Stimulated activated CD8-positive, alpha-beta memory T cell treated with anti-CD3 and anti-CD28 coated beads, Interleukin-7, amount 100 ng/mL, for 24 hours (primary cell): Measurements from ENCODE around the gene PIGH.
"Not testable (repeated sequence)": the region's sequence is repeated elsewhere in the genome, so short reads cannot be mapped to it uniquely, and the experiment has no call there.

Source experiments
- DNase-seq: peaks from one replicate; pipeline ENCODE4 v3.0.0-alpha.2; 2020; ENCODE audit warnings: low read depth

PIGH gene

GRCh38 chr14:67609642-67610310 lies 9.7 kb upstream of the PIGH start:
- DNase-seq, result no peak

- no peak for DNase-seq
Measured at GRCh38 chr14:67607646-67608045, 7.6 kb upstream of the PIGH start.

- no peak for DNase-seq
Measured at GRCh38 chr14:67602995-67603545, 3.0 kb upstream of the PIGH start.

- no peak for DNase-seq
Measured at GRCh38 chr14:67602076-67602475, 2.0 kb upstream of the PIGH start.

GRCh38 chr14:67600562-67600974 lies 500 bp upstream of the PIGH start:
- DNase-seq, result not testable (repeated sequence)

GRCh38 chr14:67595392-67595791 lies 4.7 kb downstream of the PIGH start:
- no peak for DNase-seq

- not testable (repeated sequence) for DNase-seq
Measured at GRCh38 chr14:67593650-67594049, 6.4 kb downstream of the PIGH start.

- DNase-seq, result no peak
Measured at GRCh38 chr14:67589204-67589770, 10.8 kb downstream of the PIGH start.

- no peak for DNase-seq
Measured at GRCh38 chr14:67586369-67586768, 13.7 kb downstream of the PIGH start.

- no peak for DNase-seq
Measured at GRCh38 chr14:67584978-67585377, 15.1 kb downstream of the PIGH start.

- no peak for DNase-seq
Measured at GRCh38 chr14:67583711-67584644, 16.1 kb downstream of the PIGH start.

- no peak for DNase-seq
Measured at GRCh38 chr14:67582061-67582460, 18.0 kb downstream of the PIGH start.

- DNase-seq, result no peak
Measured at GRCh38 chr14:67581643-67582042, 18.4 kb downstream of the PIGH start.

- no peak for DNase-seq
Measured at GRCh38 chr14:67580336-67581171, 19.5 kb downstream of the PIGH start.

GRCh38 chr14:67579636-67580035 lies 20.4 kb downstream of the PIGH start:
- no peak for DNase-seq

GRCh38 chr14:67579040-67579439 lies 21.0 kb downstream of the PIGH start:
- no peak for DNase-seq

- no peak for DNase-seq
Measured at GRCh38 chr14:67577909-67578749, 21.9 kb downstream of the PIGH start.

- no peak for DNase-seq
Measured at GRCh38 chr14:67577181-67577808, 22.8 kb downstream of the PIGH start.

- no peak for DNase-seq
Measured at GRCh38 chr14:67576216-67576955, 23.7 kb downstream of the PIGH start.

- no peak for DNase-seq
Measured at GRCh38 chr14:67575684-67576083, 24.4 kb downstream of the PIGH start.
